Upper lobe of left lung (tissue), 6 donors: Measurements from ENCODE around the gene LAMB1. TPM values are rescaled to one million over a fixed set of nuclear protein-coding genes. Genes with fewer than 3 reads are reported as not detected.

Source experiments
- ATAC-seq, 2 donors: fragments of 200-7000 bp; cut with Tn5 transposase; one replicate each; pipeline ENCODE4 v1.9.1; 2022; ENCODE audit warnings: mild to moderate bottlenecking in 2 of 2, moderate library complexity in 2 of 2; ENCODE audit not compliant: low FRiP score in 2 of 2
- DNase-seq, 2 donors: peaks; one replicate each; pipeline ENCODE4 v3.0.0-alpha.2; 2019 to 2020
- H3K27ac ChIP-seq, 4 donors: fragments of 200-600 bp; sonication (generic); one replicate each; pipeline ENCODE4 v1.5.1; 2016 to 2019
- H3K27me3 ChIP-seq, 4 donors: fragments of 200-600 bp; sonication (generic); one replicate each; pipeline ENCODE4 v1.5.1; 2017 to 2019
- H3K36me3 ChIP-seq, 4 donors: fragments of 200-600 bp; sonication (generic); one replicate each; pipeline ENCODE4 v1.5.1; 2016 to 2019
- H3K4me1 ChIP-seq, 4 donors: fragments of 200-600 bp; sonication (generic); one replicate each; pipeline ENCODE4 v1.5.1; 2018 to 2019
- H3K4me3 ChIP-seq, 4 donors: fragments of 200-600 bp; sonication (generic); one replicate each; pipeline ENCODE4 v1.5.1; 2017 to 2019; ENCODE audit warnings: mild to moderate bottlenecking in 2 of 4, moderate library complexity in 1 of 4
- H3K9me3 ChIP-seq, 4 donors: fragments of 200-600 bp; sonication (generic); one replicate each; pipeline ENCODE4 v1.5.1; 2018 to 2019
- CTCF ChIP-seq, 6 experiments: fragments of 450-650 bp in 4 of 6; fragments of 200-600 bp in 2 of 6; sonication (generic) in 2 of 6; IDR thresholded peaks; one replicate each; pipeline ENCODE4 v1.5.1; 2016 to 2019; ENCODE audit warnings: antibody characterized with exemption in 6 of 6
- EP300 ChIP-seq, 4 donors: sonication (generic); formaldehyde crosslinking; IDR thresholded peaks; one replicate each; pipeline ENCODE4 v1.5.1; 2017; ENCODE audit warnings: antibody characterized with exemption in 4 of 4, control low read depth in 2 of 4
- POLR2A ChIP-seq, 4 donors: fragments of 450-650 bp; IDR thresholded peaks; one replicate each; pipeline ENCODE4 v1.5.1; 2016 to 2017; ENCODE audit warnings: antibody characterized with exemption in 4 of 4, mild to moderate bottlenecking in 2 of 4
- POLR2AphosphoS5 ChIP-seq, 2 donors: sonication (generic); formaldehyde crosslinking; IDR thresholded peaks; one replicate each; pipeline ENCODE4 v1.5.1; 2017; ENCODE audit warnings: antibody characterized with exemption in 2 of 2
- WGBS, 2 donors: methylation state at CpG; one replicate each; pipeline ENCODE4 v1.1.5; 2017 to 2018; 5-methylcytosine and 5-hydroxymethylcytosine counted together
- total RNA-seq, 6 donors: library from RNA; depleted of rRNA in 4 of 6; stranded (reverse); fragments of >200 nt in 4 of 6; gene quantifications; one replicate each; pipeline versions ENCODE4 v1.1.0 to v1.2.1, GENCODE V29; 2016 to 2021
- donor health status: DM: no; HTN: no; CAD: no; lungs with moderate emphysema.
- donor health status: DM: no; HTN: yes; CAD: no; lungs with severe emphysema.

The LAMB1 gene
- total RNA-seq, 6 donors from 2014 or later: 100 to 443 (median 135) TPM

- peak overlapping the region in 1 of 4 donors; percentile 35 for H3K27ac ChIP-seq
- peaks cover 0 to 44% (median 2%) of the 10 kb centered on the region in 4 donors for H3K36me3 ChIP-seq
- no peaks in the 10 kb centered on the region for H3K9me3 ChIP-seq
- H3K4me1 ChIP-seq: peaks cover 8 to 21% (median 17%) of the 10 kb centered on the region in 4 donors
- H3K27me3 ChIP-seq: no peaks in the 10 kb centered on the region
- DNase-seq (no peak), ATAC-seq (no peak)
- 74 to 80% methylated on average over 8 to 10 of the region's 10 CpGs for WGBS, 2 donors
- TF ChIP-seq EP300 (IDR thresholded peaks at IDR 0.05) (no peak), POLR2AphosphoS5 (IDR thresholded peaks at IDR 0.05) (no peak), POLR2A (IDR thresholded peaks at IDR 0.05) (no peak), CTCF (IDR thresholded peaks at IDR 0.05) (no peak)
- H3K4me3 ChIP-seq: no peak overlapping the region
Measured at GRCh38 chr7:107953265-107953923, 49.6 kb downstream of the LAMB1 start.

DNA sequence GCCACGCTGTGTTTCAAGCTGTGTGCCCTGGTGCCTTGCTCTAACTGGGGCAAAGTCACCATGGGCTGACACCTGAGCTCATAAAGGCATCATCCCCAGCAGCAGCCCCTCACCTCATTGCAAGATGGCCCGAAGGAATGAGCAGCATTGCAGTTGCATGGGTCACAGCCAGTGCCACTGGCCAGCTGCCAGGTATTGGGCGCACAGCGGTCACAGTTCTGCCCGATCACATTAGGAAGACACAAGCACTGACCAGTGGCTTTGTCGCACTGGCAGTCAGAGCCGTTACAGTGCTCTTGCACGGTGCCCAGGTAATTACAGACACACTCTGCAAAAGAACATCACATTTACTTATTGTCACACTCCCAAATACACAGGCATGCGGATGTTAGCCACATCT, 51.1 kb downstream of the LAMB1 start:
- H3K27me3 ChIP-seq: no peaks in the 10 kb centered on the region
- DNase-seq: peak in 1 of 2 donors; percentile 43
- H3K36me3 ChIP-seq: peaks cover 0 to 50% (median 2%) of the 10 kb centered on the region in 4 donors
- TF ChIP-seq CTCF (IDR thresholded peaks at IDR 0.05): no peak
- TF ChIP-seq POLR2A (IDR thresholded peaks at IDR 0.05): no peak
- H3K4me3 ChIP-seq: no peak overlapping the region
- H3K4me1 ChIP-seq: peaks cover 4 to 21% (median 15%) of the 10 kb centered on the region in 4 donors
- H3K9me3 ChIP-seq: no peaks in the 10 kb centered on the region
- H3K27ac ChIP-seq: peak overlapping the region; percentile 2 to 14 (median 8)
- peak; percentile 5 to 31 for ATAC-seq
- 38 to 77% methylated on average over 4 to 9 of the region's 9 CpGs for WGBS, 2 donors

DNA sequence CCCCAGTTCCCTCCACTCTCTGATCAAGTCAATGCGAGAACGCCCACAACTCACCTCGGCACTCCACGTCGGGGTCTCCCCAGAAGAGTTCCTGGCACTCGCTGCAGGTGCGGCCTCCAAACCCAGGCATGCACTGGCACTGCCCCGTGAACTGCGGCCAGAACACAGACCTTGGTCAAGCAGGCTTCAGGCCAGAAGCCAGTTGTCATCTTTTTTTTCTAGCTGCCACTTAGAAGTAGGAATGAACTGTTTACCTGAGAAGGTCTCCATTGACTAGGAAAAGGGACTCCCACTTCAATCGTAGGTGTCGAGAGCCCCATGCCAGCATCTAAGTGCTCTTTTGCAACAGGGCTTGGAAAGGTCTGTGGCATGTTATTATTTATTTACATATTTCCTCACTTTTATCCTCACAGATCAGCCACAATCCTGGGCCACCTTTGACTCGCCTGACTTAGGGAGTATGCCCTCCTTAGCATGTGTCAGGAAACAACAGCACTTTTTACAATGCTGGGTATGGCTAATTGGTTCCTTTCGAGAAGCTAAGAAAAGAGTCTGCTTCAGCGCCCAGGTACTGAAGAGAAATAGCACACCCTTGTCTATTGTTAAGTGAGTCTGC, 51.7 kb downstream of the LAMB1 start:
- peaks cover 4 to 21% (median 15%) of the 10 kb centered on the region in 4 donors for H3K4me1 ChIP-seq
- H3K36me3 ChIP-seq: peaks cover 0 to 46% (median 2%) of the 10 kb centered on the region in 4 donors
- H3K9me3 ChIP-seq: no peaks in the 10 kb centered on the region
- TF ChIP-seq EP300 (IDR thresholded peaks at IDR 0.05) (no peak), POLR2A (IDR thresholded peaks at IDR 0.05) (no peak), POLR2AphosphoS5 (IDR thresholded peaks at IDR 0.05) (no peak), CTCF (IDR thresholded peaks at IDR 0.05) (no peak)
- peak overlapping the region; percentile 2 to 14 (median 8) for H3K27ac ChIP-seq
- no peak overlapping the region for H3K4me3 ChIP-seq
- DNase-seq: peak; percentile 37 to 52
- no peaks in the 10 kb centered on the region for H3K27me3 ChIP-seq
- peak; percentile 7 to 69 for ATAC-seq
- 73 to 83% methylated on average over 14 of the region's 14 CpGs for WGBS, 2 donors

- Histone ChIP-seq H3K27me3 (no peaks in the 10 kb centered on the region), H3K27ac (peak overlapping the region in 3 of 4 donors; percentile 10 to 33 (median 24)), H3K9me3 (no peaks in the 10 kb centered on the region), H3K36me3 (peaks cover 0 to 36% (median 2%) of the 10 kb centered on the region in 4 donors), H3K4me3 (no peak overlapping the region), H3K4me1 (peaks cover 4 to 21% (median 15%) of the 10 kb centered on the region in 4 donors)
- no peak for DNase-seq
- TF ChIP-seq CTCF (IDR thresholded peaks at IDR 0.05) (no peak), POLR2A (IDR thresholded peaks at IDR 0.05) (no peak), EP300 (IDR thresholded peaks at IDR 0.05) (no peak), POLR2AphosphoS5 (IDR thresholded peaks at IDR 0.05) (no peak)
- WGBS, 2 donors: 70 to 85% methylated on average over 1 of the region's 1 CpG
- no peak for ATAC-seq
Measured at GRCh38 chr7:107949443-107949935, 53.5 kb downstream of the LAMB1 start.
